Testis (tissue), 3 donors: ENCODE measurements around the gene SHC3. TPM values are rescaled to one million over a fixed set of nuclear protein-coding genes. Genes with fewer than 3 reads are reported as not detected.
A peak's percentile ranks its signal among the peaks of the same experiment; 100 is the strongest.

Experiments
- DNase-seq: peaks from one replicate; pipeline ENCODE4 v3.0.0-alpha.2; 2019
- H3K27ac ChIP-seq, 2 donors: fragments of 200-600 bp; sonication (generic); one replicate each; pipeline ENCODE4 v1.5.1; 2019
- H3K27me3 ChIP-seq: fragments of 200-600 bp; sonication (generic); one replicate; pipeline ENCODE4 v1.5.1; 2019
- H3K36me3 ChIP-seq: fragments of 200-600 bp; sonication (generic); one replicate; pipeline ENCODE4 v1.5.1; 2017; ENCODE audit warnings: low read depth; ENCODE audit errors: missing control alignments
- H3K4me1 ChIP-seq: fragments of 200-600 bp; sonication (generic); one replicate; pipeline ENCODE4 v1.5.1; 2019
- H3K4me3 ChIP-seq, 2 donors: fragments of 200-600 bp; sonication (generic); one replicate each; pipeline ENCODE4 v1.5.1; 2017 to 2019
- H3K9me3 ChIP-seq: fragments of 200-600 bp; sonication (generic); one replicate; pipeline ENCODE4 v1.5.1; 2017
- CTCF ChIP-seq, 3 experiments: fragments of 450-650 bp in 2 of 3; fragments of 200-600 bp in 1 of 3; sonication (generic) in 1 of 3; IDR thresholded peaks; one replicate each; pipeline ENCODE4 v1.5.1; 2016 to 2019; ENCODE audit warnings: antibody characterized with exemption in 3 of 3, mild to moderate bottlenecking in 2 of 3, moderate library complexity in 1 of 3
- POLR2A ChIP-seq: fragments of 450-650 bp; IDR thresholded peaks from one replicate; pipeline ENCODE4 v1.6.1; 2017; ENCODE audit warnings: antibody characterized with exemption, mild to moderate bottlenecking, moderate library complexity
- WGBS, 2 donors: methylation state at CpG; one replicate each; pipeline ENCODE4 v1.1.5; 2018; 5-methylcytosine and 5-hydroxymethylcytosine counted together
- intact Hi-C: fragments of 100-400 bp; cut with DNase I; formaldehyde crosslinking; loops from one replicate; pipeline ENCODE4 v1.15.1; 2023; ENCODE audit warnings: low total_unique reads
- polyA plus RNA-seq: library from polyadenylated mRNA; stranded (reverse); fragments of 350-450 nt; fragmentation: Illumina TruSeq; extraction: RNeasy Lipid Tissue Mini Kit (QIAGEN cat#74804); gene quantifications from one replicate; pipeline ENCODE4 v1.2.3, GENCODE V29; 2014; ENCODE audit warnings: low read depth, low replicate concordance; ENCODE audit not compliant: insufficient read depth
- total RNA-seq, 2 donors: library from RNA; depleted of rRNA; stranded (reverse); fragments of >200 nt; gene quantifications; one replicate each; pipeline ENCODE4 v1.2.3, GENCODE V29; 2016

The SHC3 gene
- total and polyA plus RNA-seq, 3 donors from 2014 or later = 0.37 to 0.87 (median 0.82) TPM

- Histone ChIP-seq H3K27me3 (no peaks in the 10 kb centered on the region), H3K4me3 (no peak overlapping the region), H3K4me1 (peaks cover 3% of the 10 kb centered on the region), H3K36me3 (no peaks in the 10 kb centered on the region), H3K9me3 (no peaks in the 10 kb centered on the region), H3K27ac (no peak overlapping the region)
- intact Hi-C loops = no loop called here
- no peak for DNase-seq
- TF ChIP-seq POLR2A (no peak), CTCF (IDR thresholded peaks at IDR 0.05) (no peak)
- WGBS, 2 donors = 82 to 94% methylated on average over 1 of the region's 1 CpG
Observed at GRCh38 chr9:89139455-89139854, 39.2 kb downstream of the SHC3 start.

- 67 to 72% methylated on average over 3 of the region's 3 CpGs for WGBS, 2 donors
- no peaks in the 10 kb centered on the region for H3K36me3 ChIP-seq
- no peak overlapping the region for H3K27ac ChIP-seq
- DNase-seq = no peak
- no peak overlapping the region for H3K4me3 ChIP-seq
- H3K9me3 ChIP-seq = no peaks in the 10 kb centered on the region
- peaks cover 3% of the 10 kb centered on the region for H3K4me1 ChIP-seq
- intact Hi-C loops = no loop called here
- TF ChIP-seq POLR2A (no peak), CTCF (IDR thresholded peaks at IDR 0.05) (no peak)
- H3K27me3 ChIP-seq = no peaks in the 10 kb centered on the region
Observed at GRCh38 chr9:89138463-89139390, 39.9 kb downstream of the SHC3 start.

GRCh38 chr9:89137542-89138462 lies 40.8 kb downstream of the SHC3 start:
- no peaks in the 10 kb centered on the region for H3K27me3 ChIP-seq
- no peak overlapping the region for H3K27ac ChIP-seq
- H3K36me3 ChIP-seq = no peaks in the 10 kb centered on the region
- TF ChIP-seq CTCF (IDR thresholded peaks at IDR 0.05) (no peak), POLR2A (no peak)
- H3K4me1 ChIP-seq = peaks cover 3% of the 10 kb centered on the region
- intact Hi-C loops = no loop called here
- no peaks in the 10 kb centered on the region for H3K9me3 ChIP-seq
- peak; percentile 57 for DNase-seq
- 44 to 51% methylated on average over 8 of the region's 8 CpGs for WGBS, 2 donors
- H3K4me3 ChIP-seq = no peak overlapping the region

GRCh38 chr9:89135591-89136166 lies 42.9 kb downstream of the SHC3 start:
- intact Hi-C loops = no loop called here
- DNase-seq = no peak
- H3K4me3 ChIP-seq = no peak overlapping the region
- WGBS, 2 donors = 94 to 95% methylated on average over 3 of the region's 3 CpGs
- TF ChIP-seq CTCF (IDR thresholded peaks at IDR 0.05) (no peak), POLR2A (no peak)
- no peaks in the 10 kb centered on the region for H3K36me3 ChIP-seq
- H3K9me3 ChIP-seq = no peaks in the 10 kb centered on the region
- peaks cover 3% of the 10 kb centered on the region for H3K4me1 ChIP-seq
- H3K27ac ChIP-seq = no peak overlapping the region
- no peaks in the 10 kb centered on the region for H3K27me3 ChIP-seq
